Measurements from ENCODE around the gene PDE7B.
"Not testable (repeated sequence)": the region's sequence is repeated elsewhere in the genome, so short reads cannot be mapped to it uniquely, and the experiment has no call there.

Gene PDE7B

GRCh38 chr6:136077834-136078576, 226.5 kb downstream of the PDE7B start:
- no peak for DNase-seq

- DNase-seq = no peak
Observed at GRCh38 chr6:136079701-136080565, 228.4 kb downstream of the PDE7B start.

- DNase-seq = no peak
Observed at GRCh38 chr6:136083540-136083939, 232.0 kb downstream of the PDE7B start.

- no peak for DNase-seq
Observed at GRCh38 chr6:136084403-136084802, 232.9 kb downstream of the PDE7B start.

GRCh38 chr6:136085370-136086115, 234.0 kb downstream of the PDE7B start:
- no peak for DNase-seq

GRCh38 chr6:136086686-136087085, 235.2 kb downstream of the PDE7B start:
- no peak for DNase-seq

GRCh38 chr6:136087986-136088385, 236.5 kb downstream of the PDE7B start:
- DNase-seq = no peak

- DNase-seq = no peak
Observed at GRCh38 chr6:136088693-136089092, 237.2 kb downstream of the PDE7B start.

GRCh38 chr6:136089876-136090275, 238.4 kb downstream of the PDE7B start:
- no peak for DNase-seq

- no peak for DNase-seq
Observed at GRCh38 chr6:136090929-136091328, 239.4 kb downstream of the PDE7B start.

GRCh38 chr6:136092897-136093296, 241.4 kb downstream of the PDE7B start:
- no peak for DNase-seq

- DNase-seq = no peak
Observed at GRCh38 chr6:136093835-136094234, 242.3 kb downstream of the PDE7B start.

GRCh38 chr6:136094812-136095211, 243.3 kb downstream of the PDE7B start:
- DNase-seq = no peak

- DNase-seq = no peak
Observed at GRCh38 chr6:136095986-136096385, 244.5 kb downstream of the PDE7B start.

- no peak for DNase-seq
Observed at GRCh38 chr6:136102991-136103688, 251.6 kb downstream of the PDE7B start.

GRCh38 chr6:136103763-136104311, 252.3 kb downstream of the PDE7B start:
- DNase-seq = no peak

- no peak for DNase-seq
Observed at GRCh38 chr6:136104556-136104955, 253.1 kb downstream of the PDE7B start.

GRCh38 chr6:136105797-136106196, 254.3 kb downstream of the PDE7B start:
- not testable (repeated sequence) for DNase-seq

GRCh38 chr6:136108361-136108945, 257.0 kb downstream of the PDE7B start:
- DNase-seq = no peak

- no peak for DNase-seq
Observed at GRCh38 chr6:136111831-136112230, 260.3 kb downstream of the PDE7B start.

- no peak for DNase-seq
Observed at GRCh38 chr6:136112262-136112661, 260.8 kb downstream of the PDE7B start.

- peak; percentile 77 for DNase-seq
Observed at GRCh38 chr6:136113736-136114173, 262.3 kb downstream of the PDE7B start.

Measured in DMS79 (cell line).